ENCODE measurements around the gene ZNF768.
"Not testable (repeated sequence)": the region's sequence is repeated elsewhere in the genome, so short reads cannot be mapped to it uniquely, and the experiment has no call there.

The ZNF768 gene

GRCh38 chr16:30524575-30525568 is 1.5 kb downstream of the ZNF768 start:
- H3K9ac ChIP-seq (ENCODE audit: insufficient read length), result no peak overlapping the region
- DNase-seq (ENCODE audit: low read depth, low spot score), result no peak
- H3K9me3 ChIP-seq (ENCODE audit: low read depth, low read length), result no peaks in the 10 kb centered on the region
- H3K27ac ChIP-seq, result no peak overlapping the region
- TF ChIP-seq EZH2 (IDR thresholded peaks at IDR 0.05) (no peak), FOXP2 (optimal IDR thresholded peaks at IDR 0.05; ENCODE audit: control extremely low read depth, extremely low read length, insufficient read depth) (no peak), POLR2AphosphoS5 (IDR thresholded peaks at IDR 0.05; ENCODE audit: borderline replicate concordance, low read depth, low read length) (no peak)
- H3K4me3 ChIP-seq, result 0 out of 2 replicates have a peak overlapping the region, but pooled peaks have one; percentile 2
- no peaks in the 10 kb centered on the region for H3K36me3 ChIP-seq (ENCODE audit: insufficient read depth, low read length)

GRCh38 chr16:30523768-30524574 is 2.4 kb downstream of the ZNF768 start:
- Histone ChIP-seq H3K27ac (peak overlapping the region; percentile 37; the same call in 1 of the 2 replicates), H3K9ac (ENCODE audit: insufficient read length) (no peak overlapping the region), H3K9me3 (ENCODE audit: low read depth, low read length) (no peaks in the 10 kb centered on the region), H3K36me3 (ENCODE audit: insufficient read depth, low read length) (no peaks in the 10 kb centered on the region), H3K4me3 (0 out of 2 replicates have a peak overlapping the region, but pooled peaks have one; percentile 2)
- DNase-seq (ENCODE audit: low read depth, low spot score), result no peak
- TF ChIP-seq FOXP2 (optimal IDR thresholded peaks at IDR 0.05; ENCODE audit: control extremely low read depth, extremely low read length, insufficient read depth) (no peak), POLR2AphosphoS5 (IDR thresholded peaks at IDR 0.05; ENCODE audit: borderline replicate concordance, low read depth, low read length) (peak; percentile 38; the same call in 1 of the 2 replicates), EZH2 (IDR thresholded peaks at IDR 0.05) (no peak)

DNA sequence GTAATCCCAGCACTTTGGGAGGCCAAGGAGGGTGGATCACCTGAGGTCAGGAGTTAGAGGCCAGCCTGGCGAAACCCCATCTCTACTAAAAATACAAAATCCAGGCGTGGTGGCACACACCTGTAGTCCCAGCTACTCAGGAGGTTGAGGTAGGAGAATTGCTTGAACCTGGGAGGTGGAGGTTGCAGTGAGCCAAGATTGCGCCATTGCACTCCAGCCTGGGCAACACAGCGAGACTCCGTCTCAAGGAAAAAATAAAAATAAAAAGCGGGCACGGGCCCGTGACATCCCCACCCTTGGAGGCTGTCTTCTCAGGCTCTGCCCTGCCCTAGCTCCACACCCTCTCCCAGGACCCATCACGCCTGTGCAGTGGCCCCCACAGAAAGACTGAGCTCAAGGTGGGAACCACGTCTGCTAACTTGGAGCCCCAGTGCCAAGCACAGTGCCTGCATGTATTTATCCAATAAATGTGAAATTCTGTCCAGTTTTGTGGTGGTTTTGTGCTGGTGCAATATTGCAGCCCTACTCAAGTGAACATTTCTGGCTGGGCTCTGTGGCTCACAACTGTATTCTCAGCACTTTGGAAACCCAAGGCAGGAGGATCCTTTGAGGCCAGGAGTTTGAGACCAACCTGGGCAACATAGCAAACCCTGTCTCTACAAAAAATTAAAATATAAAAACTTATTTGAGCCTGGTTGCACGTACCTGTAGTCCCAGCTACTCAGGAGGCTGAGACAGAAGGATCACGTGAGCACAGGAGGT is 3.5 kb downstream of the ZNF768 start:
- not testable (repeated sequence) for DNase-seq (ENCODE audit: low read depth, low spot score); H3K9me3 ChIP-seq (ENCODE audit: low read depth, low read length); H3K9ac ChIP-seq (ENCODE audit: insufficient read length); H3K36me3 ChIP-seq (ENCODE audit: insufficient read depth, low read length); H3K27ac ChIP-seq; H3K4me3 ChIP-seq

- Histone ChIP-seq H3K36me3 (ENCODE audit: insufficient read depth, low read length) (no peaks in the 10 kb centered on the region), H3K9ac (ENCODE audit: insufficient read length) (no peak overlapping the region), H3K27ac (no peak overlapping the region), H3K9me3 (ENCODE audit: low read depth, low read length) (no peaks in the 10 kb centered on the region), H3K4me3 (no peak overlapping the region)
- TF ChIP-seq EZH2 (IDR thresholded peaks at IDR 0.05) (no peak), FOXP2 (optimal IDR thresholded peaks at IDR 0.05; ENCODE audit: control extremely low read depth, extremely low read length, insufficient read depth) (no peak), POLR2AphosphoS5 (IDR thresholded peaks at IDR 0.05; ENCODE audit: borderline replicate concordance, low read depth, low read length) (no peak)
- no peak for DNase-seq (ENCODE audit: low read depth, low spot score)
These were observed 4.3 kb downstream of the ZNF768 start for GRCh38 chr16:30521873-30522641.

DNA sequence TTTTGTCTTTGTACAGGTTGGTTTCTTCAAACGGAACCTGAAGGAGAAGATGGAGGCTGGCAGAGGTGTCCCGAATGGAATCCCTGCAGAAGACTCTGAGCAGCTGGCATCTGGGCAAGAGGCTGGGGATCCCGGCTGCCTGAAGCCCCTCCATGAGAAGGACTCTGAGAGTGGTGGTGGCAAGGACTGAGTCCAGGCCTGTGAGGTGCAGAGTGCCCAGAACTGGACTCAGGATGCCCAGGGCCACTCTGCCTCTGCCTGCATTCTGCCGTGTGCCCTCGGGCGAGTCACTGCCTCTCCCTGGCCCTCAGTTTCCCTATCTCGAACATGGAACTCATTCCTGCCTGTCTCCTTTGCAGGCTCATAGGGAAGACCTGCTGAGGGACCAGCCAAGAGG is 4.9 kb downstream of the ZNF768 start:
- H3K4me3 ChIP-seq, result no peak overlapping the region
- H3K36me3 ChIP-seq (ENCODE audit: insufficient read depth, low read length), result no peaks in the 10 kb centered on the region
- TF ChIP-seq EZH2 (IDR thresholded peaks at IDR 0.05) (no peak), POLR2AphosphoS5 (IDR thresholded peaks at IDR 0.05; ENCODE audit: borderline replicate concordance, low read depth, low read length) (no peak), FOXP2 (optimal IDR thresholded peaks at IDR 0.05; ENCODE audit: control extremely low read depth, extremely low read length, insufficient read depth) (no peak)
- H3K27ac ChIP-seq, result no peak overlapping the region
- H3K9me3 ChIP-seq (ENCODE audit: low read depth, low read length), result no peaks in the 10 kb centered on the region
- no peak for DNase-seq (ENCODE audit: low read depth, low spot score)
- H3K9ac ChIP-seq (ENCODE audit: insufficient read length), result no peak overlapping the region

DNA sequence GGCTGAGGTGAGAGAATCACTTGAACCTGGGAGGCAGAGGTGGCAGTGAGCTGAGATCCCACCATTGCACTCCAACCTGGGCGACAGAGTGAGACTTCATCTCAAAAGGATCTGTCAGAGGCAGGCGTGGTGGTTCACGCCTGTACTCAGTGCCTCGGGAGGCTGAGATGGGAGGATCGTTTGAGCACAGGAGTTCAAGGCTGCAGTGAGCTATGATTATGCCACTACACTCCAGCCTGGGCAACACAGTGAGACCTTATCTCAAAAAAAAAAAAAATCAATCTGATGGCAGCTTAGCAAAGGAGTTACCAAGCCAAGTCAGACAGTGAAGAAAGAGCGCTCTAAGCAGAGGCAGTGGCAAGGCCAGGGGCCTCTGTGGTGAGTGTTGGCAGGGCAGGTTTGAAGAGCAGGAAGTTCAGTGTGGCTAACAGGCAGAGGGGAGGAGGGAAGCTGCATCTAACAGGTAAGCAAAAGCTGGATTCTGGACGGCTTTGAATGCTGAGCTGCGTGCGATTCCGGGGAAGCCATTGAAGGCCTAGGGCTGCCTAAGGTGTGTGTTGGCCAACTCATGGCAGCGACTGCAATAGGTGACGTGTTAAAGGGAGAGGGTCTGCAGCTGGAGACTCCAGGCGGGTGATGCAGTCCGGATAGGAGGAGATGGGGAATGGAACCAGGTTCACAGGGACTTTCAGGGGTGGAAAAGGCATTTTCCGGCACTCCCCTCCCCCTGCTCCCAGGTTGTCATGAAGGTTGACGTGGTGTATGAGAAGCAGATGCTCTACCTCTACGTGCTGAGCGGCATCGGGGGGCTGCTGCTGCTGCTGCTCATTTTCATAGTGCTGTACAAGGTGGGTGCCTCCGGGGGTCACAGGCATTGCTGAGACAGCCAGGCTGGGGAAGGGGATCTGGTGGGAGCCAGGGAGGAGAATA is 7.0 kb downstream of the ZNF768 start:
- H3K27ac ChIP-seq, result no peak overlapping the region
- TF ChIP-seq FOXP2 (optimal IDR thresholded peaks at IDR 0.05; ENCODE audit: control extremely low read depth, extremely low read length, insufficient read depth) (no peak), POLR2AphosphoS5 (IDR thresholded peaks at IDR 0.05; ENCODE audit: borderline replicate concordance, low read depth, low read length) (no peak), EZH2 (IDR thresholded peaks at IDR 0.05) (no peak)
- H3K36me3 ChIP-seq (ENCODE audit: insufficient read depth, low read length), result no peaks in the 10 kb centered on the region
- no peak overlapping the region for H3K4me3 ChIP-seq
- H3K9me3 ChIP-seq (ENCODE audit: low read depth, low read length), result no peaks in the 10 kb centered on the region
- H3K9ac ChIP-seq (ENCODE audit: insufficient read length), result no peak overlapping the region
- no peak for DNase-seq (ENCODE audit: low read depth, low spot score)

GRCh38 chr16:30518552-30518951 is 7.8 kb downstream of the ZNF768 start:
- no peak for TF ChIP-seq POLR2AphosphoS5 (IDR thresholded peaks at IDR 0.05; ENCODE audit: borderline replicate concordance, low read depth, low read length)
- no peak for TF ChIP-seq FOXP2 (optimal IDR thresholded peaks at IDR 0.05; ENCODE audit: control extremely low read depth, extremely low read length, insufficient read depth)
- TF ChIP-seq EZH2 (IDR thresholded peaks at IDR 0.05), result no peak
- no peaks in the 10 kb centered on the region for H3K36me3 ChIP-seq (ENCODE audit: insufficient read depth, low read length)
- no peaks in the 10 kb centered on the region for H3K9me3 ChIP-seq (ENCODE audit: low read depth, low read length)
- H3K9ac ChIP-seq (ENCODE audit: insufficient read length), result no peak overlapping the region
- no peak overlapping the region for H3K27ac ChIP-seq
- no peak overlapping the region for H3K4me3 ChIP-seq
- no peak for DNase-seq (ENCODE audit: low read depth, low spot score)

Data from SK-N-MC (cell line).